Heart left ventricle (tissue), 16 donors: Measurements from ENCODE around the gene TICAM2. TPM values are rescaled to one million over a fixed set of nuclear protein-coding genes. Genes with fewer than 3 reads are reported as not detected.
A peak's percentile ranks its signal among the peaks of the same experiment; 100 is the strongest.

Experiments used
- ATAC-seq, 4 donors: fragments of 200-7000 bp; cut with Tn5 transposase; one replicate each; pipeline ENCODE4 v1.9.1; 2020 to 2022; ENCODE audit warnings: moderate library complexity in 4 of 4, mild to moderate bottlenecking in 3 of 4, moderate number of reproducible peaks in 1 of 4
- DNase-seq, 5 donors: peaks; one replicate each; pipeline ENCODE4 v3.0.0-alpha.2; 2020
- H3K27ac ChIP-seq, 12 donors: fragments of 200-600 bp; sonication (generic) in 4 of 12; one replicate each; pipeline versions ENCODE4 v1.5.0 to v1.8.0; 2016 to 2022; ENCODE audit warnings: mild to moderate bottlenecking in 2 of 12
- H3K27me3 ChIP-seq, 9 donors: fragments of 200-600 bp; sonication (generic) in 2 of 9; one replicate each; pipeline versions ENCODE4 v1.5.1 to v1.8.0; 2016 to 2022; ENCODE audit warnings: mild to moderate bottlenecking in 3 of 9
- H3K36me3 ChIP-seq, 9 donors: fragments of 200-600 bp; sonication (generic) in 2 of 9; one replicate each; pipeline versions ENCODE4 v1.5.0 to v1.8.0; 2018 to 2022; ENCODE audit warnings: mild to moderate bottlenecking in 2 of 9
- H3K4me1 ChIP-seq, 12 donors: fragments of 200-600 bp; sonication (generic) in 4 of 12; one replicate each; pipeline versions ENCODE4 v1.5.0 to v1.8.0; 2016 to 2022; ENCODE audit warnings: mild to moderate bottlenecking in 3 of 12
- H3K4me3 ChIP-seq, 12 donors: fragments of 200-600 bp; sonication (generic) in 4 of 12; one replicate each; pipeline versions ENCODE4 v1.5.0 to v1.8.0; 2017 to 2022; ENCODE audit warnings: mild to moderate bottlenecking in 9 of 12, moderate library complexity in 4 of 12
- H3K9me3 ChIP-seq, 12 donors: fragments of 200-600 bp; sonication (generic) in 4 of 12; one replicate each; pipeline versions ENCODE4 v1.5.0 to v1.8.0; 2016 to 2022; ENCODE audit warnings: mild to moderate bottlenecking in 1 of 12
- POLR2A ChIP-seq, 2 donors: fragments of 450-650 bp; IDR thresholded peaks; one replicate each; pipeline ENCODE4 v1.6.1; 2017; ENCODE audit warnings: antibody characterized with exemption in 2 of 2, mild to moderate bottlenecking in 2 of 2, moderate library complexity in 2 of 2
- WGBS, 4 donors: extraction: QIAGEN DNeasy Blood & Tissue Kit in 2 of 4; methylation state at CpG; one replicate each; pipeline versions ENCODE4 v1.1.5 to v1.1.7; 2013 to 2018; 5-methylcytosine and 5-hydroxymethylcytosine counted together
- intact Hi-C, 10 donors: fragments of 100-400 bp; cut with DNase I; formaldehyde crosslinking; loops; one replicate each; pipeline versions ENCODE4 v1.11.1 to v1.14.2; 2022
- polyA plus RNA-seq, 2 donors: library from polyadenylated mRNA; stranded (reverse); fragments of 200-250 nt; gene quantifications; one replicate each; pipeline ENCODE4 v1.2.3, GENCODE V29; 2013
- total RNA-seq, 9 donors: library from RNA; depleted of rRNA in 2 of 9; stranded (reverse); fragments of >200 nt in 2 of 9; fragmentation: NEBNext Ultra II Directional in 3 of 9; extraction: Animal tissue kit (Norgen Biotek cat#: 25700) in 3 of 9; gene quantifications; one replicate each; pipeline versions ENCODE4 v1.1.0 to v1.2.4, GENCODE V29; 2016 to 2023
- TF ChIP-seq, protein P1 (sequence below), 12 donors: fragments of 200-600 bp; sonication (generic) in 4 of 12; IDR thresholded peaks; one replicate each; pipeline versions ENCODE4 v1.5.0 to v1.8.0; 2018 to 2022; ENCODE audit warnings: antibody characterized with exemption in 12 of 12, mild to moderate bottlenecking in 5 of 12
- donor health status: ischemic (EF 13 %, LVEDD 7.1; RV severe dilation, severe dysfunction).
- donor health status: healthy with polysubstance abuse.
- donor health status: DM: no; HTN: yes; CAD: no.
- donor health status: DM: no; HTN: no; CAD: no.
- donor health status: ischemic (EF 25% LVEDD 6.9; RV normal size, moderate dysfunction).
- donor health status: ischemic (EF 25% LVEDD 5.7; RV mildly dilated, moderate dysfunction).
- donor health status: healthy.
- donor health status: DM: yes; HTN: yes; CAD: no.
- donor health status: ischemic (EF 35%, LVEDD 5.7; RV mildly dilated, moderate dysfunction).
- donor health status: nonischemic (EF 11% LVEDD 7.7; RV severe dilation, severe dysfunction).
- donor health status: DM: yes; HTN: yes; CAD: no.
- donor health status: PGD.
- donor health status: ischemic (EF 29% LVEDD 5.4; RV normal size, mild dysfunction).
- donor health status: nonischemic (EF 23%, LVEDD 6.1; RV moderate dilation, normal function).

TICAM2 gene
- total and polyA plus RNA-seq, 11 donors = 0.75 to 4.1 (median 1.9) TPM

DNA sequence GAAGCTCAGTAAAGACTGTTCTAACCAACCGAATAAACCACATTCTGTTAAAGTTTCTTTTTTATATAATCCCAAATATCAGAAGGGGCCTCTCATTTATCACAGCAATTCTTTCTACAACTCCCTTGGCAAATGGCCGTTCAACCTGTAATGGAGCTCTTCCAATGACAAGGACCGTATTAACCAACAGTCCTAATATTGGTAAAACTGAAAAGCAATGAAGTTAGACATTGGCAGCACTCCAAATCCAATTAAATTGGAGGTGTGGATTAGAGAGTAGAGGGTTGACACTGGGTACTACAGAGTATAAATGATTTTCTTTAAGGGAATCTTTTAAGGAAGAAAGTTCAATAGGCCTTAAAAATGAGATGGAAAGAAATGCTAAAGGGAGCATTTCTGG, 22.7 kb upstream of the TICAM2 start:
- Histone ChIP-seq H3K4me3 (peak overlapping the region; percentile 65 to 98 (median 84)), H3K4me1 (peaks cover 13 to 50% (median 39%) of the 10 kb centered on the region in 12 donors), H3K9me3 (no peaks in the 10 kb centered on the region), H3K36me3 (peaks cover 0 to 17% (median 6%) of the 10 kb centered on the region in 9 donors), H3K27me3 (no peaks in the 10 kb centered on the region), H3K27ac (peak overlapping the region in 11 of 12 donors; percentile 82 to 99 (median 95))
- TF ChIP-seq, protein P1, sequence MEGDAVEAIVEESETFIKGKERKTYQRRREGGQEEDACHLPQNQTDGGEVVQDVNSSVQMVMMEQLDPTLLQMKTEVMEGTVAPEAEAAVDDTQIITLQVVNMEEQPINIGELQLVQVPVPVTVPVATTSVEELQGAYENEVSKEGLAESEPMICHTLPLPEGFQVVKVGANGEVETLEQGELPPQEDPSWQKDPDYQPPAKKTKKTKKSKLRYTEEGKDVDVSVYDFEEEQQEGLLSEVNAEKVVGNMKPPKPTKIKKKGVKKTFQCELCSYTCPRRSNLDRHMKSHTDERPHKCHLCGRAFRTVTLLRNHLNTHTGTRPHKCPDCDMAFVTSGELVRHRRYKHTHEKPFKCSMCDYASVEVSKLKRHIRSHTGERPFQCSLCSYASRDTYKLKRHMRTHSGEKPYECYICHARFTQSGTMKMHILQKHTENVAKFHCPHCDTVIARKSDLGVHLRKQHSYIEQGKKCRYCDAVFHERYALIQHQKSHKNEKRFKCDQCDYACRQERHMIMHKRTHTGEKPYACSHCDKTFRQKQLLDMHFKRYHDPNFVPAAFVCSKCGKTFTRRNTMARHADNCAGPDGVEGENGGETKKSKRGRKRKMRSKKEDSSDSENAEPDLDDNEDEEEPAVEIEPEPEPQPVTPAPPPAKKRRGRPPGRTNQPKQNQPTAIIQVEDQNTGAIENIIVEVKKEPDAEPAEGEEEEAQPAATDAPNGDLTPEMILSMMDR (IDR thresholded peaks at IDR 0.05) = no peak
- no peak for TF ChIP-seq POLR2A (IDR thresholded peaks at IDR 0.05)
- DNase-seq (no peak), ATAC-seq (no peak)
- intact Hi-C loops = loop anchor here in 4 of 10 donors (5.0 to 10.0 kb wide), 2 partner anchors 80 to 217 kb away; partner anchors contain the start of genes AP3S1 (in 2 of the 4), ATG12 (in 2 of the 4) and FEM1C (in 2 of the 4)
- WGBS, 4 donors = 30 to 36% (median 31%) methylated on average over 3 of the region's 3 CpGs

DNA sequence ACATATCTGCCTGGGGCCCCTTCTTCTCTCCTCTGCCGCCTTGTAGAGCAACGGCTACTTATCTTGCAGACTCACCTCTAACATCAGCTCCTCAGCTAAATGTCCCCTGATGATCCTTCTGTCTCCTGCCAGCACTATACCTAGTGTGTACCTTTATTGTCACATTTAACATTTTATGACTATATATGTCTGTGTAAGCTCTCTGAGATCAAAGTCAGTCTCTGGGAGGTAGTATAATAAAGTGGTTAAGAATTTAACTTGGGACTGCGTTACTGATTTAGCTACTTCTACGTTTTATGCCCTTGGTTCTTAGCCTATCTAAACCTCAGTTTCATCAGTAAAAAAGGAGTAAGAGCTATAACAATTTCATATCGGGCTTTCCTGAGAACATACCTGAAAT, 21.4 kb upstream of the TICAM2 start:
- Histone ChIP-seq H3K4me3 (peak overlapping the region in 8 of 12 donors; percentile 65 to 98 (median 88)), H3K9me3 (no peaks in the 10 kb centered on the region), H3K36me3 (peaks cover 0 to 31% (median 19%) of the 10 kb centered on the region in 9 donors), H3K27ac (peak overlapping the region in 5 of 12 donors; percentile 11 to 99 (median 95)), H3K27me3 (no peaks in the 10 kb centered on the region), H3K4me1 (peaks cover 13 to 50% (median 40%) of the 10 kb centered on the region in 12 donors)
- intact Hi-C loops = loop anchor here in 2 of 10 donors (2.0 to 10.0 kb wide), 2 partner anchors 21 to 79 kb away; partner anchors contain the start of genes FEM1C (in 2 of the 2) and TICAM2 (in 1 of the 2)
- DNase-seq (no peak), ATAC-seq (no peak)
- TF ChIP-seq, protein P1 (IDR thresholded peaks at IDR 0.05) = no peak
- no peak for TF ChIP-seq POLR2A (IDR thresholded peaks at IDR 0.05)
- 39 to 46% (median 41%) methylated on average over 5 of the region's 5 CpGs for WGBS, 4 donors

DNA sequence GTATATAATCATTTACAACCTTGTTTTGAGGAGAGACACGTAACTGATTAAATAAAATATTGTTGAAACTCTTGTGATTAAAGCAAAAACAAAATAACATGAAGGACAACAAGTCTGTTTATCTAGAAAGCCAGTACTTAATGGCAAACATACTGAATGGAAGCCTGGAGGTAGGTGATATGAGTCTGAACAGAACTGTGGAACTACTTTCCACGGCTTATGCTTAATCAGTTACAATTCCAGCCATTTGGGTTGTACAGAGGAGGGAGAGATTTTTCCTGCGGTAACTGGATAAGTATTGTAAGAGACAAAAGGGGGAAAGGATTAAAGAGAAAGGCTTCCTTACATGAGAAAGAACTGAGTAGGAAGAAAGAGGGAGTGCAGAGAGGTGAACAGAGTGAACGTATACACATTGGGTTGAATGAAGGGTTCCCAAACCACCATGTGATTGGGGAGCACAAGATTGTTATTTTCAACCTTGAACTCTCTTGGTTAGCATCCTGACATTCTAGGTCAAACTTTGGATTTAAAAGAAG, 19.2 kb upstream of the TICAM2 start:
- Histone ChIP-seq H3K9me3 (no peaks in the 10 kb centered on the region), H3K27me3 (no peaks in the 10 kb centered on the region), H3K4me1 (peaks cover 13 to 52% (median 37%) of the 10 kb centered on the region in 12 donors), H3K27ac (no peak overlapping the region), H3K36me3 (peaks cover 0 to 51% (median 38%) of the 10 kb centered on the region in 9 donors), H3K4me3 (no peak overlapping the region)
- intact Hi-C loops = loop anchor here in 2 of 10 donors (10.0 kb wide), 1 partner anchor 77 kb away; the partner anchor contains the start of gene FEM1C (in 2 of the 2)
- no peak for DNase-seq
- WGBS, 4 donors = 54 to 67% (median 62%) methylated on average over 4 of the region's 4 CpGs
- no peak for ATAC-seq
- no peak for TF ChIP-seq POLR2A (IDR thresholded peaks at IDR 0.05)
- TF ChIP-seq, protein P1 (IDR thresholded peaks at IDR 0.05) = no peak

DNA sequence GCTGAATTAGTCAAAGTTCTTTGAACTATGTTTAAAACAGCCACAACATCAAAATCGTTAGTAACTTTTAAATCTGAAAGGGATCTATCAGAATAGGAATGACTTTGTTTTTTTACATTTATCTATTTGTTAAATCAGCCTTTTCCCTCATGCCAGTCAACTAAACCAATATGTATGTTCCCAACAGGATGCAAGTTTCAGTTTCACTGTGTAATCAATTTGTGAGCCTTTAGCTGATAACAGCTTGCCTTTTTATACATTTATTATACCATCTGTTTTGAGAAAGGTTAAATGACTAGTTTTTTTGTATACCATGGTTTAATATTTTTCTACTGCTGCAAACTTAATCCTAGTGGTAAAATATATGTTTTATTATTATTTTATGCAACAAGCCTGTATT, 14.6 kb upstream of the TICAM2 start:
- Histone ChIP-seq H3K27me3 (no peaks in the 10 kb centered on the region), H3K27ac (no peak overlapping the region), H3K9me3 (no peaks in the 10 kb centered on the region), H3K36me3 (peaks cover 0 to 94% (median 75%) of the 10 kb centered on the region in 9 donors), H3K4me3 (no peak overlapping the region), H3K4me1 (peaks cover 0 to 26% (median 6%) of the 10 kb centered on the region in 12 donors)
- ATAC-seq (no peak), DNase-seq (no peak)
- WGBS, 4 donors = 0 to 77% (median 56%) methylated on average over 1 of the region's 1 CpG
- intact Hi-C loops = no loop called here
- TF ChIP-seq, protein P1 (IDR thresholded peaks at IDR 0.05) = no peak
- TF ChIP-seq POLR2A (IDR thresholded peaks at IDR 0.05) = no peak
